Central memory CD4-positive, alpha-beta T cell (primary cell): ENCODE measurements around the gene NPM3.

Experiments used
- DNase-seq: peaks from one replicate; pipeline ENCODE4 v3.0.0; 2022

The NPM3 gene

GRCh38 chr10:101749047-101750016 is 33.9 kb downstream of the NPM3 start:
- no peak for DNase-seq

GRCh38 chr10:101748496-101748895 is 34.8 kb downstream of the NPM3 start:
- no peak for DNase-seq

- no peak for DNase-seq
Measured at GRCh38 chr10:101745074-101745696, 38.1 kb downstream of the NPM3 start.

GRCh38 chr10:101744267-101744666 is 39.0 kb downstream of the NPM3 start:
- DNase-seq, result no peak

GRCh38 chr10:101741938-101742337 is 41.3 kb downstream of the NPM3 start:
- no peak for DNase-seq

GRCh38 chr10:101736666-101737065 is 46.6 kb downstream of the NPM3 start:
- DNase-seq, result no peak

GRCh38 chr10:101732096-101732495 is 51.1 kb downstream of the NPM3 start:
- DNase-seq, result no peak
